ENCODE data around the gene CYB5R2.
A peak's percentile ranks its signal among the peaks of the same experiment; 100 is the strongest.
"Not testable (repeated sequence)": the region's sequence is repeated elsewhere in the genome, so short reads cannot be mapped to it uniquely, and the experiment has no call there.

CYB5R2 gene

GRCh38 chr11:7668464-7668863 lies 4.8 kb downstream of the CYB5R2 start:
- DNase-seq = no peak

GRCh38 chr11:7667460-7667859 lies 5.8 kb downstream of the CYB5R2 start:
- no peak for DNase-seq

- no peak for DNase-seq
These were observed 6.9 kb downstream of the CYB5R2 start for GRCh38 chr11:7666292-7666866.

DNA sequence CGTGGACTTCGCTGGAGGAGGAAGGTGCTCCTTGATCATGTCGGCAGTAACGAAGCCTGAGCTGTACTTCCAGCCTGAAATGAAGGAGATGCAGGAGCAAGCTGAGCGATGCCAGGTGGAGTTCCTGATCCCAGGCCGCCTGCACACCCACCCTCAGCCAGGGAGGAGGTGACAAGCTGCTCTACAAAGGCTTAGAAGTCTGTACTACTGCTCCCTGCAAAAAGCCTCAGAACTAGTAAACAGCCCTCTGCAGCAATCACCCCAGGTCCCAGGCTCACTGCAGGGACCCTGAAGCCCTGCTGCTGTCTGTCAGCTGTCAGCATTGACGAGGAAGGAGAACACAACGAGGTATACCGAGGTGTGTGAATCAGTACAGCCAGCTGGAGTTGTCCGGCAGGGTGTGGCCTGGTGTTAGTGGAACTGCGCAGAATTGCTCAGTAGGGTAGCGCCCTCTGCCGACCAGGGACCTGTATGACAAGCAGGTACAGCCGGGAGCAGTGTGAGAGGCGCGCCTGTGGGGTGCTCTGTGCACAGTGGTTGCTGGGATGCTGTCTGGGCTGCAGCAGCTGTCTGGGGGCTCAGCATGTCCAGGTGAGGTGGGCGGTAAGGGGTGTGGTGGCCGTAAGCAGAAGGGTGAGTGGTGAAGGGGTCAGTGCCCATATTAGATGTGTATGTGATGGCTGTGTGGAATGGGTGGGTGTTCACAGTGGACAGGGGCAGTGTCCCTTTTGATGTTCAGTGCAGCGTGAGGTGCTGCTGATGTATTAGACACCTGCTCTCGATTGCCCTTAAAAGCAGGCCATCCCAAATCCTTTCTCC lies 7.6 kb downstream of the CYB5R2 start:
- peak; percentile 82 for DNase-seq

DNA sequence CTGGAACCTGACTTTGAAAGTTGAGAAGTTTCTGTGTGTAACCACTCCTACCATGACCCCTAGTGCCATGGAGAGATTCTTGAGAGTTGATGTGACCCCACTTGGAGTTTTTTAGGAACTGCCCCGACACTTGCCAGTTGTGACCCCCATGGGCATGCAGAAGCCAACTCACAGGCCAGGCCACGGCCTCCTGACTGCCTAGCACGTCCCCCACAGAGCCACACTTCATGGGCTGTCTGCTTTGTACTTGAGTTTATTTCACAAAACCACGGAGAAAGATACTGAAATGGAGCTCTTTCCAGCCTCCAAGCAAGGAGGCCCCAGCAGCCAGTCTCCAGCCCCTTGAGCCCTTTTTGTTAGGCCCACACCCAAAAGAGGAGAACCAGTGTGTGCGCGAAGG lies 8.4 kb downstream of the CYB5R2 start:
- no peak for DNase-seq

DNA sequence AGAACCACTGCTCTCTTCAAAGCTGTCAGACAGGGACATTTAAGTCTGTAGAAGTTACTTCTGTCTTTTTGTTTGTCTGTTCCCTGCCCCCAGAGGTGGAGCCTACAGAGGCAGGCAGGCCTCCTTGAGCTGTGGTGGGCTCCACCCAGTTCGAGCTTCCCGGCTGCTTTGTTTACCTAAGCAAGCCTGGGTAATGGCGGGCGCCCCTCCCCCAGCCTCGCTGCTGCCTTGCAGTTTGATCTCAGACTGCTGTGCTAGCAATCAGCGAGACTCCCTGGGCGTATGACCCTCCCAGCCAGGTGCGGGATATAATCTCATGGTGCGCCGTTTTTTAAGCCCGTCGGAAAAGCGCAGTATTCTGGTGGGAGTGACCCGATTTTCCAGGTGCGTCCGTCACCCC lies 9.8 kb downstream of the CYB5R2 start:
- not testable (repeated sequence) for DNase-seq

DNA sequence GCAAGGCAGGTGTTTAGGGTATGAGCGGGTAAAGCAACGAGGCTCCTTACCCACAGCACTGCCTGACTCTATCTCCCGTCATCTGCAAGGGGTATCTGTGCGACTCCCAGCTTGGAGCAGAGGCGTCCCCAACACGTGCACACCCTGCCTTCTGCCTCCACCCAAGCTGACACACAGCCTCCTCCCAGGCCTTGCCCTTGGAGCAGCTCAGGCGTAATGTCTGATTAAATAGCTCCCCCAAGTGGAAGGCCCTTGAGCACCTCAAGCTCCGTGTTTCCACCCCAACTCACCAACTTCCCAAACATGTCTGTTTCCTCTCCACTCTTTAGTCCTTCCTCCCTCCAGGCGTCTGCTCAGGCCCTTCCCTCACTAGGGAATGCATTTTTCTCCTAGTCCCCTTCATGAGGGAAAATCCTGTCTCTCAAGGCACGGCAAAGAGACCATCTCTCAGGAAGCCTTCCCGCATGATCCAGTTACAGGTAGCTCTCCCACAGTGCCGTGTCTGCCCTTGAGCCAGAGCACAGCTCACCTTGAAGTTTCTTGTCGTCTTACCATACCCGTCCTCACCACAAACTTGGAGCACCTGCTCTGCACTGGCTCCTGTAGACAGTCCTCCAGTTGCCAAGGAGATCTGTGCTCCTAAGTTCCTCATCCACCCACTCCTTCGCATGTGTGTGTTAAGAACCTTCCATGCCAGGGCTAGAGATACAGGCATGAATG lies 15.8 kb downstream of the CYB5R2 start:
- no peak for DNase-seq

GRCh38 chr11:7656704-7657103 lies 16.6 kb downstream of the CYB5R2 start:
- no peak for DNase-seq

DNA sequence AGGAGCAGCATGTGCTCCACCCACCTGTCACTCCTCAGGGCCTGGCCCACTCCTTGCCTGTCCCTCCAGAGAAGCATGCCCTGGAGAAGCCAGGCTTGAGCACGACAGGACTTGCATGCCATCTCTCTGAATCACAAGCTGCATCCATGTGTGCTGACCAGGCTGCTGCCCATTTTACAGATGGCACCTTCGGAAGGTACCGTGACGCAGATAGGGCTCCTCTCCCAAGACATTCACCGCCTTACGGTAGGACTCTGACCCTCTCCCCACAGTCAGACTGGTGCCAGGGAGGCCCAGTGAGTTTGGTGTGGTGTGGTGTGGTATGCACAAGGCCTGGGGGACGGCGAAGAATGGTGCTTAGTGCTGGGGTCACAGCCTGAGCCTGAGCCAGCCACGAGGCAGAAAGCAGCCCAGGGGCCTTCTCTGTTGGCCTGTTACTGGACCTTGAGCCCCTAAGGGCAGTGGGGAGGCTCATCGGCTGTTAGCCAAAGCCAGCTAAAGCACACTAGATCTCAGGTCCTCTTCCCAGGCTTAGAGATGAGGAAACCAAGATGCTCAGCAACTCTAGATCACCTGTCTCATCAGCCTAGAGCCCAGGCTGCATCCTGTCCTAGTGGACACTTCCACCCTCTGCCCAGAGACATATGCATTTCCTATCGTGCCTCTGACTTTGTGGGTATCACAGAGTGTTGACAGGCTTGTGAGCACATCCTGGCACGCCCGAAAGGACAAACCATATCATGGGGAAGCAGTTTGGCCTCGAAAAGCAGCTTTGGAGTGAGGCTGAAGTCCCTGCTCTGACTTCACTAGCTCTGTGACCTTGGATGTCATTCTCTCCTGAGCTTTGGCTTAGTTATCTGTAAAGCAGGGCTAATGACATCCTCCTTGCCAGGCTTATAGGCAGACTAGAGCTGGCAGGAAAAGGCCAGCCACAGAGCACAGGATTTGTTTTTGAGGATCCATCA lies 17.8 kb downstream of the CYB5R2 start:
- DNase-seq = no peak

DNA sequence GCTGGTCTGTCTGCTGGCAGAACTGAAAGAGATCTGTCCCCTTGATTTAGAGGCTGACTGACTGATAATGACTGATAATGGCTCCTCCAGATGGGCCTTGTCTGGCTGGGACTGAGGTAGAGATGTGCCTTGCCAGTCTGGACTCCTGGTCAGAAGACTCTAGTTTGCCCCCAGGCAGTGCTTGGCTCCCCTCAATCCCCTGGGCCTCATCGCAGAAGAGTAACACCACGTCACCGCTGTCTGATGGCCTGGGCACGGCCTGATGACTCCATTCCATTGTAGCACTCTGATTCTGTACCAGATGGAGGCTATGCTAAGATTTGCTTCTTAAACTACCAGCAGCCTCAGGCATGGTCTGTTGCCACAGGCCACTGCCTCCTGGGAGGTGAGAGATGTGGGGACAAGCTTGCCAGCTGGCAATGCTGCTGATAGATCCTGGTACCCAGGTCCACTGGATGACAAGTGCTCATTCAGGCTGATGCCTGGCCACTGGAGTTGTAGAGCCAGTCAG lies 19.1 kb downstream of the CYB5R2 start:
- no peak for DNase-seq

DNA sequence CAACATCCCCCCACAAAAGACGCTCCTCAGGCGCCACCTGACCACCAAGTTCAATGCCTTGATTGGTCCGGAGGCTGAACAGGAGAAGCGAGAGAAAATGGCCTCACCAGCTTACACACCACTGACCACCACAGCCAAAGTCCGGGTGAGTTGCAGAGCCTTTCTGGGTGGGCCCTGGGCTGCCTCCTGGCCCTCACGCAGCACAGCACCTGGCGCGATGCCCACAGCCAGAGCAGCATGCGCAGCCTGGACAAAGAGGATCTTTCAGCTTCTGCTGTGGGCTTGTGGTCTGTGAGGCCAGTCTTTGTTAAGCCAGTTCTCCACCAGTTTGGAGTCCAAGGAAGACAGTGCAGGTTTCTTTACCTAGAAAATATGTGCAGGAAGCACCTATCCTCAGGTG lies 21.6 kb downstream of the CYB5R2 start:
- DNase-seq = no peak

DNA sequence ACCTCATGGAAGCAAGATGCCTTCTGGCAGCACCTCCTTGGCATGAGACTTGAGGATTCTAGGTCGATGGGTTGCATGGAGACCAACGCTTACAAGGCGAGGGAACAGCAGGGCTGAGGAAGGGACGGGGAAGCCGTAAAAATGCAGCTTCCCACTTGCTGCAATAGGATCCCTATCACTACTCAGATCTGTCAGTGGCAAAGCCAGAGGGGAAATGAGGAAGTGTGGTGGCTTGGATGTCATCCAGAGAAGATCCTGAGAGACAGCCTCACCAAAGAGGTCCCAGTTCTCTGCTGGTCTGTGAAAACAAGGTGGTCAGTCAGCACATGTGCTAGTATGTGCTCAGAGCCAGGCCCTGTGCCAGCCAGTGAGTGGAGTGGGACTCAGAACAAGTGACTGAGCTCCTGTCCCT lies 22.2 kb downstream of the CYB5R2 start:
- no peak for DNase-seq

DNA sequence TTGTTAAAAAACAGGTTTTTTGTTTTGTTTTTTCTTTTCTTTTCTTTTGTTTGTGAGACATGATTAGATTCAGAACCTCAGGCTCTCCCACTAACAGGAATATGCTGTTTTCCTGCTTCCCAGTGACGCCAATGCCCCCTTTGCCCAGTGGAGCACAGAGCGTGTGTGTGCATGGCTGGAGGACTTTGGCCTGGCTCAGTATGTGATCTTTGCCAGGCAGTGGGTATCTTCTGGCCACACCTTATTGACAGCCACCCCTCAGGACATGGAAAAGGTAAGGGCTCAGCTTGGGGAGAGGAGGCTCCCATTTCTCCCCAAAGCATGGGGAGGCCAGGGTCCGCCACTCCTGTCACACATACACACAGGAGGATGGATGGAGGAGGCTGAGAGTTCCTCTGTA lies 25.0 kb downstream of the CYB5R2 start:
- DNase-seq = no peak

- no peak for DNase-seq
These were observed 26.4 kb downstream of the CYB5R2 start for GRCh38 chr11:7646866-7647265.

- no peak for DNase-seq
These were observed 28.1 kb downstream of the CYB5R2 start for GRCh38 chr11:7645206-7645605.

DNA sequence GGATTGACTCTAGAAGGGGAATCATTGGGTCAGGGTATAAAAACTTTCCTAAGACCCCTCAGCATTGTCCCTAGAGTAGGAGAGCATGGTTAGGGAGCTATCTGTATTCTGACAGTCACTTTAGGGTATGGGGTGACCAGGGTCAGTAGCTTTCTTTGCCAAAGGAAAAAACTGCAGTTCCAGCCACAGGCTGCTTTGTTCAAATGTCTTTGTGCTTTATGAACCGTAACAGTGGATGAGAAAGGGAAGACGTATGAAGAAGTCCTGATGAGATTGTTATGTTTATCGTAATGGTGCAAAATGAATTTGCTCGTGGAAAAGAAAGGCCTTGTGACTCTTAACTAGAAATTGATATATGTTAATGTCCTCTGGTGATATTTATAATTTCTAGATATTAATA lies 30.0 kb downstream of the CYB5R2 start:
- no peak for DNase-seq

GRCh38 chr11:7642747-7643146 lies 30.6 kb downstream of the CYB5R2 start:
- DNase-seq = no peak

- DNase-seq = no peak
These were observed 32.5 kb downstream of the CYB5R2 start for GRCh38 chr11:7640816-7641215.

DNA sequence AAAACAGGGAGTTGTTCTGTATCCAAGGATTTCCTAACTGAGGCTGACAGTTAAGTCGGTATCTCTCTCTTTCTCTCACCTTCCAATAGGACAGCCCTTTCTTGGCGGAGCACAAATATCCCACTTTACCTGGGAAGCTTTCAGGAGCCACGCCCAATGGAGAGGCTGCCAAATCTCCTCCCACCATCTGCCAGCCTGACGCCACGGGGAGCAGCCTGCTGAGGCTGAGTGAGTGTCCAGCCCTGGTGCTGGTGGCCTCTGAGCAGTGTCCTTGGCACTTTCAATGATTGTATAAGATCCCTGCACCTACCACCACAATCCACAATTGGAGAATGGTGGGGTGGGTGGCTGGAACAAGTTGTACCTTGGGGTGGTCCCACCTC lies 33.7 kb downstream of the CYB5R2 start:
- no peak for DNase-seq

DNA sequence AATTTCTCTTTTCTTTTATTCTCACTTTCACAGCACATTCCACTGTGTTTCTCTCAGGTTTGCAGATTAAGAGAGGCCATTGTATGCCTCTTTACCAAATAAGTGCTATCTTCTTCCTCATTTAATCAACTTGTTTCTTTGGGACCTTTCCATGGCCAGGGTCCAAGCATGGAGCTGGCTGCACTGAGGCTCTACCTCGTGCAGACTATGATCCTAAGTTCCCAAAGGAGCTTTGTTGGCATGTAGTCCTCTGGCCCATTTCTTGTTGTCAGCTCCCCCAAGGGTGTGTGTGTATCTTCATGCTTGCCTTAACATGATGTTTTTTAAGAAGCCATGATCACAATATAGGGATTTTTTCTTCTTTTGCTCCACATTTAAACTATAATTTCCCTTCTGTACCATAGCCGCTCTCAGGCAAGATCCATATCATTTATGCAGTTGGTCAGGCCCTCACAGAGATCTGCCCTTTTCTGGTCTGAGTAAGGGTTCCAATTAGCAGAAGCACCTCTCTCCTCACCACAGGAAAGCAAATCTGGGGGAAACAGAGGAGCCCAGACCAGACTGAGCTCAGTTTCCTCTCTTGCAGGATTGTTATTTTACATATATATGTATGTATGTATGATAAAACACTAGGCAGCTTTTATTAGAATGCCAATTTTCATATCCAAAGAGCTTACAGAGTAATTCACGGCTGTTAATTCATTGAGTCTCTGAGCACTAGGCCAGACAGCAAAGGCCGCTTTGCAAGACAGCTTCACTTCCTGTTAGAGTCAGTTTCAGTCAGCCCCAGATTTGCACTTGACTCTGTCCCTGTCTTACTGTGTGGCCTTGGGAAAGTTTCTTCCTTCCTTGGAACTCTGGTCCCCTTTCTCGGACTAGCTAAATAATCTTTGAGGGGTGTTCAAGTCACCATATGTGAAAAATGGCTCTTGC lies 34.3 kb downstream of the CYB5R2 start:
- no peak for DNase-seq

GRCh38 chr11:7637447-7638157 lies 35.7 kb downstream of the CYB5R2 start:
- no peak for DNase-seq
